H7 (cell line): Measurements from ENCODE around the gene MOSMO. TPM values are rescaled to one million over a fixed set of nuclear protein-coding genes. Genes with fewer than 3 reads are reported as not detected.

Experiments
- total RNA-seq: library from RNA; depleted of rRNA; stranded (reverse); fragments of >200 nt; shearing (Covaris generic); gene quantifications from 2 replicates; pipeline ENCODE4 v1.2.3, GENCODE V29; 2014; rRNA removed

MOSMO gene
- total RNA-seq, 1 experiment from 2014 or later: 7.2 TPM

Other genes with a start within 250 kb of the MOSMO start
- gene NPIPB4, start 150.4 kb upstream of the MOSMO start, total RNA-seq: 10.7 and 21.8 TPM in 2 replicates
- 224 and 231 TPM in 2 replicates for gene UQCRC2, start 54.8 kb upstream of the MOSMO start, total RNA-seq
- not detected in 2 replicates for gene PDZD9, start 7.0 kb upstream of the MOSMO start, total RNA-seq
- gene VWA3A, start 84.4 kb downstream of the MOSMO start, total RNA-seq: 0.24 TPM in 1 of 2 replicates, not detected in the other
- gene SDR42E2, start 154.4 kb downstream of the MOSMO start, total RNA-seq: 0.04 TPM in 1 of 2 replicates, not detected in the other
- gene EEF2K, start 198.2 kb downstream of the MOSMO start, total RNA-seq: 13.3 and 15.2 TPM in 2 replicates